ENCODE results near the gene MEGF6. TPM values are rescaled to one million over a fixed set of nuclear protein-coding genes. Genes with fewer than 3 reads are reported as not detected.

The MEGF6 gene
- total RNA-seq, 6 experiments from 2014 or later = 20.3 to 39.2 (median 23.0) TPM

GRCh38 chr1:3463408-3463863, 147.9 kb downstream of the MEGF6 start:
- H3K27ac Mint-ChIP-seq = no peak overlapping the region
- H3K36me3 Mint-ChIP-seq (ENCODE audit: low read depth) = no peaks in the 10 kb centered on the region
- no peak for DNase-seq
- H3K4me3 Mint-ChIP-seq = no peak overlapping the region
- peaks cover 33% of the 10 kb centered on the region for H3K27me3 Mint-ChIP-seq (ENCODE audit: insufficient read depth)
- TF ChIP-seq, protein P1, sequence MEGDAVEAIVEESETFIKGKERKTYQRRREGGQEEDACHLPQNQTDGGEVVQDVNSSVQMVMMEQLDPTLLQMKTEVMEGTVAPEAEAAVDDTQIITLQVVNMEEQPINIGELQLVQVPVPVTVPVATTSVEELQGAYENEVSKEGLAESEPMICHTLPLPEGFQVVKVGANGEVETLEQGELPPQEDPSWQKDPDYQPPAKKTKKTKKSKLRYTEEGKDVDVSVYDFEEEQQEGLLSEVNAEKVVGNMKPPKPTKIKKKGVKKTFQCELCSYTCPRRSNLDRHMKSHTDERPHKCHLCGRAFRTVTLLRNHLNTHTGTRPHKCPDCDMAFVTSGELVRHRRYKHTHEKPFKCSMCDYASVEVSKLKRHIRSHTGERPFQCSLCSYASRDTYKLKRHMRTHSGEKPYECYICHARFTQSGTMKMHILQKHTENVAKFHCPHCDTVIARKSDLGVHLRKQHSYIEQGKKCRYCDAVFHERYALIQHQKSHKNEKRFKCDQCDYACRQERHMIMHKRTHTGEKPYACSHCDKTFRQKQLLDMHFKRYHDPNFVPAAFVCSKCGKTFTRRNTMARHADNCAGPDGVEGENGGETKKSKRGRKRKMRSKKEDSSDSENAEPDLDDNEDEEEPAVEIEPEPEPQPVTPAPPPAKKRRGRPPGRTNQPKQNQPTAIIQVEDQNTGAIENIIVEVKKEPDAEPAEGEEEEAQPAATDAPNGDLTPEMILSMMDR (IDR thresholded peaks at IDR 0.05) = no peak
- H3K9me3 Mint-ChIP-seq = no peaks in the 10 kb centered on the region
- peaks cover 9% of the 10 kb centered on the region; the same call in 1 of the 2 replicates for H3K4me1 Mint-ChIP-seq (ENCODE audit: low read depth)

- no peaks in the 10 kb centered on the region for H3K36me3 Mint-ChIP-seq (ENCODE audit: low read depth)
- peaks cover 9% of the 10 kb centered on the region; the same call in 1 of the 2 replicates for H3K4me1 Mint-ChIP-seq (ENCODE audit: low read depth)
- no peak overlapping the region for H3K4me3 Mint-ChIP-seq
- TF ChIP-seq, protein P1 (IDR thresholded peaks at IDR 0.05) = no peak
- peaks cover 33% of the 10 kb centered on the region for H3K27me3 Mint-ChIP-seq (ENCODE audit: insufficient read depth)
- no peak overlapping the region for H3K27ac Mint-ChIP-seq
- H3K9me3 Mint-ChIP-seq = no peaks in the 10 kb centered on the region
- no peak for DNase-seq
Observed at GRCh38 chr1:3463013-3463385, 148.3 kb downstream of the MEGF6 start.

- no peak for DNase-seq
- TF ChIP-seq, protein P1 (IDR thresholded peaks at IDR 0.05) = no peak
Observed at GRCh38 chr1:3462356-3463012, 148.8 kb downstream of the MEGF6 start.

GRCh38 chr1:3461934-3462275, 149.4 kb downstream of the MEGF6 start:
- H3K4me1 Mint-ChIP-seq (ENCODE audit: low read depth) = peaks cover 9% of the 10 kb centered on the region; the same call in 1 of the 2 replicates
- DNase-seq = no peak
- H3K4me3 Mint-ChIP-seq = no peak overlapping the region

More at GRCh38 chr1:3462356-3463012, 148.8 kb downstream of the MEGF6 start:
- no peaks in the 10 kb centered on the region for H3K36me3 Mint-ChIP-seq (ENCODE audit: low read depth)
- no peak overlapping the region for H3K4me3 Mint-ChIP-seq
- H3K27me3 Mint-ChIP-seq (ENCODE audit: insufficient read depth) = peaks cover 36% of the 10 kb centered on the region
- no peak overlapping the region for H3K27ac Mint-ChIP-seq
- no peaks in the 10 kb centered on the region for H3K9me3 Mint-ChIP-seq
- H3K4me1 Mint-ChIP-seq (ENCODE audit: low read depth) = peaks cover 9% of the 10 kb centered on the region; the same call in 1 of the 2 replicates

GRCh38 chr1:3461238-3461933, 149.9 kb downstream of the MEGF6 start:
- H3K27ac Mint-ChIP-seq = no peak overlapping the region
- H3K27me3 Mint-ChIP-seq (ENCODE audit: insufficient read depth) = peaks cover 35% of the 10 kb centered on the region
- no peak overlapping the region for H3K4me3 Mint-ChIP-seq
- no peak for DNase-seq
- H3K9me3 Mint-ChIP-seq = no peaks in the 10 kb centered on the region
- TF ChIP-seq, protein P1 (IDR thresholded peaks at IDR 0.05) = no peak
- no peaks in the 10 kb centered on the region for H3K36me3 Mint-ChIP-seq (ENCODE audit: low read depth)
- peaks cover 9% of the 10 kb centered on the region; the same call in 1 of the 2 replicates for H3K4me1 Mint-ChIP-seq (ENCODE audit: low read depth)

More at GRCh38 chr1:3461934-3462275, 149.4 kb downstream of the MEGF6 start:
- TF ChIP-seq, protein P1 (IDR thresholded peaks at IDR 0.05) = no peak
- no peaks in the 10 kb centered on the region for H3K36me3 Mint-ChIP-seq (ENCODE audit: low read depth)
- H3K27me3 Mint-ChIP-seq (ENCODE audit: insufficient read depth) = peaks cover 36% of the 10 kb centered on the region
- H3K27ac Mint-ChIP-seq = no peak overlapping the region
- no peaks in the 10 kb centered on the region for H3K9me3 Mint-ChIP-seq

All from HFFc6 (cell line).